HTR-8/SVneo (cell line): ENCODE measurements around the gene NTM.
"Not testable (repeated sequence)": the region's sequence is repeated elsewhere in the genome, so short reads cannot be mapped to it uniquely, and the experiment has no call there.

ENCODE experiments used
- DNase-seq: peaks from one replicate; pipeline ENCODE4 v3.0.0; 2011; ENCODE audit warnings: low spot score, mixed read lengths; ENCODE audit not compliant: insufficient read length
- FAIRE-seq: peaks from 2 replicates; lab custom pipeline; 2011; peaks lifted over from hg19 to GRCh38; lab: Jason Lieb, UNC

Gene NTM

GRCh38 chr11:131370090-131370751 lies at the start of gene NTM:
NTM (plus strand) TSS chr11:131370615.
- FAIRE-seq (no peak), DNase-seq (no peak)

GRCh38 chr11:131324921-131325570 lies 45.4 kb upstream of the NTM start:
- DNase-seq (no peak), FAIRE-seq (no peak)

- no peak for FAIRE-seq
- DNase-seq: no peak
Measured at GRCh38 chr11:131326829-131327228, 43.6 kb upstream of the NTM start.

DNA sequence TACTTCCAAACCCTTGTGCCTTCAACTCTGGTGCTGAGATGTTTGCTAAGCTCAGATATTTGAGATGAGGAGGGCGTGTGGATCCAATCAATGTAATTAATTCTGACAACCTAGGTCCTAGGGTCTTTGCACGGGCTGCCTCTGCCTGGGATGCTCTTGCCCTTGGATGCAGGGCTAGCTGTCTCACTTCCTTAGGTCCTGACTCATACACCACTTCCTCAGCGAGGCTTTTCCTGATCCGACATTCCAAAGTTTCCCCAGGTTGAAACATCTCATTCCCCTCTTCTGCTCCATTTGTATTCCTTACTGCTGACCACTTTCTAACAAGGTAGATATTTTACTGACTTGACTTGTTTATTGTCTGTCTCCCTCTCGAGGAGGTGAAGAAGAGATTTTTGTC lies 43.0 kb upstream of the NTM start:
- FAIRE-seq (no peak), DNase-seq (no peak)

GRCh38 chr11:131328843-131329242 lies 41.6 kb upstream of the NTM start:
- no peak for FAIRE-seq
- DNase-seq: no peak

- DNase-seq (no peak), FAIRE-seq (no peak)
Measured at GRCh38 chr11:131331010-131331409, 39.4 kb upstream of the NTM start.

DNA sequence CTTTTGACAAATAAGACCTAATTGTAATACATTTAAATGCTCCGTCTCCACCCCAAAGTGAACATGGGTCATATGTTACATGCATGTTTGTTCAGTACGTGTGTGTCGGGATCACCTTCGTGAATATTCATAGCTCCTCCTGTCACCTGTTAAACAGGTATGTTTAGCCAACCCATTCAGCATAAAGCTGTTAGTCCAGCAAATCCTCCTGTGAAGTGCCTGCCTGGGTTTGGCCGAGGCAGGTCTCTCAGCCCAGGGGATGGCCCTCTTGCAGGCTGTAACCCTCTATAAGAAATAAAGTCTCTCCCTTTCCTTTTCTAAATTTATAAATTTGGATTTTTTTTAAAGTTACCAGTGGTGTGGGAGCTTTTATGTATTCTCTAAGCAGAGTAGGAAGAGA lies 38.9 kb upstream of the NTM start:
- no peak for FAIRE-seq
- DNase-seq: no peak

- FAIRE-seq: no peak
- no peak for DNase-seq
Measured at GRCh38 chr11:131334601-131335000, 35.8 kb upstream of the NTM start.

DNA sequence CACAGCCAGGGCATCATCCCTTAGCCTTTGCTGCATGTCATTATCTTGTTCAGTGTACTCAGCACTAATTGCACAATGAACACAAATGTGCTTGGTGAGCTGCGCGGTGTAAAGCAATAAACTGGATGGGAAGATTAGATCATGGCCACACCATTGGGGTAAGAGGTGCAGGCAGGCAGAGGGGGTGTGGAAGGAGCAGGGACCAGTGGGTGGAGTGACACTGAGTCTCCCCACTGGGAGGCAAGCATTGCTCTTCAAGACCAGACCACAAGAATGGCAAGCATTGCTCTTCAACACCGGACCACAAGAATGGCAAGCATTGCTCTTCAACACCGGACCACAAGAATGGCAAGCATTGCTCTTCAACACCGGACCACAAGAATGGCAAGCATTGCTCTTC lies 28.5 kb upstream of the NTM start:
- FAIRE-seq, DNase-seq: not testable (repeated sequence)

DNA sequence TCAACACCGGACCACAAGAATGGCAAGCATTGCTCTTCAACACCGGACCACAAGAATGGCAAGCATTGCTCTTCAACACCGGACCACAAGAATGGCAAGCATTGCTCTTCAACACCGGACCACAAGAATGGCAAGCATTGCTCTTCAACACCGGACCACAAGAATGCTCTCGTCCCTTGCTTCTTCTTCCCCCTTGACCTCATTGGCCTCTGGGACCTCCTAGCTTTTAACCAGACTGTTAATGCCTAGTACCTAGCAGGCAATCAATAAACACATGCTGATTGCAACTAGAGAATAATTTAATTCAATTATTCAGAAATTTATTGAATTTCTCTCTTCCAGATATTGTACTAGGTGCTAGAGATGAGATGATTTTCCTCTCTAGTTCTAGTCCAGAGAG lies 28.0 kb upstream of the NTM start:
- not testable (repeated sequence) for DNase-seq, FAIRE-seq

- no peak for DNase-seq
- no peak for FAIRE-seq
Measured at GRCh38 chr11:131345406-131345805, 25.0 kb upstream of the NTM start.

DNA sequence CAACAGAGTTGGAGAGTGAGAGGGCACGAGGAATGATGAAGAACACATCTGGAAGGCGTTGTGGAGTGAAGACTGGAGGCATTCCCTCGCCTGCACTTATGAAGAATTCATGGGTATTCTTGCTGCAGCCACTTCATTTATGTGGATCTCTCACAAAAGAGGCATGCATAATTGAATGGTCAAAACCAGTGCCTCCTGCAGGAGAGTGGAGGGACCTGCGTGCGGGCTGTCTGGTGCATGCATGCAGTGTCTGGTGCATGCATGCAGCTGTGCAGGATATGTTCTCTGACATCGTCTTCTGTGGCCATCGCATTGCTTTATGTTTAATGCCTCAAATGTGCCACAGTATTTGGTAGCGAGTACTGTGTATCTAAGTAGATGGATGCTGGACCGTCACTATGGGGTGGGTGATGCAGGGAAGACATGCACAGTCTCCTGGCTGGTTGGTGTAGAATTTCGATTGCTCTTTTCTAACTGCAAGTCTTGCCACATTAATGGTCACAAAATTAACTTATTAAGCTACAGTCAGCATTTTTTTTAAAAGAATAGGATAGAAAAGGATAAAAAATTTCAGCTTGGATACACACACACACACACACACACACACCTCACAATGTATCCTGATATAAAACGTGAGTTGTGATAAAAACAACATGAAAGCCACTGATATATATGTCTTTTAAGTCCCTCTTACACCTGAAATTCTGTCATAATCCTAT lies 20.9 kb upstream of the NTM start:
- FAIRE-seq (no peak), DNase-seq (no peak)

- DNase-seq (no peak), FAIRE-seq (no peak)
Measured at GRCh38 chr11:131350872-131351271, 19.5 kb upstream of the NTM start.

- DNase-seq: no peak
- no peak for FAIRE-seq
Measured at GRCh38 chr11:131351848-131352247, 18.6 kb upstream of the NTM start.

DNA sequence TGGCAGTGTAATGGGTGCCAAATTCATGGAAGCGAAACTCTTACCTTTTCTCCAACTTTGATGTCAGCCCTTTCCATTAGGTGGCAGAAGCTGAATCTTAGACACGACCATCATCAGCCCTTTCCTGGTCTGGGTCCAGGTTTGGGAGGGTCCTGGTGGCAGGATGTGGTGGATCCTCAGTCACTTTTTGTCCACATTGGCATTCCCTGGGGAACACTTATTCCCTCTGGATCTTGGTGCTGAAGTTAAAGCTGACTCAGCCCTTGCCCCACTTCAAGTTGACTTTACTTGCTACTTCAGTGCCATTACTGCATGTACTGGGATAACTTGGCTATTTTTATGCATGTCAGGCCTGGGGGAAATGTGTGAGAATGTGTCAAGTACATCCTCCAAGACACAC lies 16.6 kb upstream of the NTM start:
- no peak for DNase-seq
- FAIRE-seq: no peak

GRCh38 chr11:131354251-131354701 lies 16.1 kb upstream of the NTM start:
- DNase-seq (no peak), FAIRE-seq (no peak)

- DNase-seq: no peak
- FAIRE-seq: no peak
Measured at GRCh38 chr11:131356206-131356605, 14.2 kb upstream of the NTM start.

DNA sequence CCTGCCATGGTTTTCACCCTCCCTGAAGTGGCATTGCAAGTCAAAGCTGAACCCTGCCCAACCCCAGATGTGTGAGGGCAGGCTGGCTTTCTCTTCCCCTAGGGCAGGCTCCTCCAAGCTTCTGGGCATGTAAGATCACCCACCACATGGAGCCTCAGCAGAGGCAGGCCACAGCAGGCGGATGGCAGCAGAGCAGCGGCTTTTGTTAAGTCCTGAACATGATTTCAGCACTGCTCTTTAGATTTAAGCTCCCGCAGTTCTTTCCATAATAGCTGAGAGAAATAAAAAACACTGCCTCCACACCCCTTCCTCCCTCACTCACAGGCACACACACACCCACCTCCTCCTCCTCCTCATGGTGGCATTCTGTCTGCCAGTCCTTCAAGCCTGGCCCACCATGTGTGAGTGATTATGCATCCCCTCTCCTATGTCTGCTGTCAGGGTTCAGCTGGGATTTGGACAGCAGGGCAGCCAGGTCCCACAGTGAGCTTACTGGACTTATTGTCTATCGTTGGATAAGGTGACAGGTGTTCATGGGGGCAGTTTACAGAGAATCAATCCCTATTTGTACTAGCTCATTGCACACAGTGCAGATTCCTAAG lies 5.0 kb upstream of the NTM start:
- FAIRE-seq: no peak
- no peak for DNase-seq

GRCh38 chr11:131370901-131371790 lies 731 bp downstream of the NTM start:
- FAIRE-seq (no peak), DNase-seq (no peak)

GRCh38 chr11:131371791-131372104 lies 1.3 kb downstream of the NTM start:
- DNase-seq (no peak), FAIRE-seq (no peak)
